ENCODE measurements around the gene PLK1. TPM values are rescaled to one million over a fixed set of nuclear protein-coding genes. Genes with fewer than 3 reads are reported as not detected.

Gene PLK1
- total and polyA plus RNA-seq, 3 donors from 2014 or later, result 26.3 to 94.7 (median 44.5) TPM

DNA sequence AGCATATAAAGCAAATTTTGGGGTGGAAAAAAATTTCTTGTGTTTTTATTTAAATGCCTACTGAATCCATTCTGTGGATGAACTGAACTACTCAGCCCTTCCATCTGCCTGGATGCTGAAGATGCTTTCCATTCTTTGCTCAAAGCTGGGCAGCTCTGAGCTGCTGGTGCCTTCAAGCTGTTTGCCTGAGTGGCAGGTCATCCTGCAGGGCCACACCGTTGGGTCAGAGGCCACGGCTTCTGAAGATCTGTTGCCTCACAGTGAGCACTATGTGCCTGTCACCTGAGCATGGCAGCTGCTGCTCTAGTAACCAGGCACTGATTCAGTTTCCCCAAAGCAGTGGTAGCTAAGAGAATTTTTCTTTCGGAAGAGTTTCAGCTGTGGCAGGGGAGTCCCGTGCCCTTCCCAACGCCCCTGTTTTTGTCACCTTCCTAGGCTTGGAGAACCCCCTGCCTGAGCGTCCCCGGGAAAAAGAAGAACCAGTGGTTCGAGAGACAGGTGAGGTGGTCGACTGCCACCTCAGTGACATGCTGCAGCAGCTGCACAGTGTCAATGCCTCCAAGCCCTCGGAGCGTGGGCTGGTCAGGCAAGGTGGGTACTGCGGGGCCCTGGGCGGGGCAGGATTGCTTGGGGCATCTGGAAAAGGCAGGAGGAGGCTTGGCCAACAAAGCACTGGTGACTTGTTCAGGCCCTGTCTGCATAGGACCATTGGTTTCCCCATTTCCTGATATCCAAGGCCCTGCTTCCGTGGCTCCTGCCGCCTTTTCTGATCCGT is 8.5 kb downstream of the PLK1 start:
- Histone ChIP-seq H3K9me3 (no peaks in the 10 kb centered on the region), H3K27ac (no peak overlapping the region), H3K4me1 (no peaks in the 10 kb centered on the region), H3K4me3 (no peak overlapping the region), H3K27me3 (no peaks in the 10 kb centered on the region), H3K36me3 (ENCODE audit: low read depth, missing control alignments) (no peaks in the 10 kb centered on the region)
- intact Hi-C loops (cut with DNase I; ENCODE audit: low total_unique reads), result no loop called here
- no peak for DNase-seq
- TF ChIP-seq POLR2A (IDR thresholded peaks at IDR 0.05), result no peak
- TF ChIP-seq, protein P1, sequence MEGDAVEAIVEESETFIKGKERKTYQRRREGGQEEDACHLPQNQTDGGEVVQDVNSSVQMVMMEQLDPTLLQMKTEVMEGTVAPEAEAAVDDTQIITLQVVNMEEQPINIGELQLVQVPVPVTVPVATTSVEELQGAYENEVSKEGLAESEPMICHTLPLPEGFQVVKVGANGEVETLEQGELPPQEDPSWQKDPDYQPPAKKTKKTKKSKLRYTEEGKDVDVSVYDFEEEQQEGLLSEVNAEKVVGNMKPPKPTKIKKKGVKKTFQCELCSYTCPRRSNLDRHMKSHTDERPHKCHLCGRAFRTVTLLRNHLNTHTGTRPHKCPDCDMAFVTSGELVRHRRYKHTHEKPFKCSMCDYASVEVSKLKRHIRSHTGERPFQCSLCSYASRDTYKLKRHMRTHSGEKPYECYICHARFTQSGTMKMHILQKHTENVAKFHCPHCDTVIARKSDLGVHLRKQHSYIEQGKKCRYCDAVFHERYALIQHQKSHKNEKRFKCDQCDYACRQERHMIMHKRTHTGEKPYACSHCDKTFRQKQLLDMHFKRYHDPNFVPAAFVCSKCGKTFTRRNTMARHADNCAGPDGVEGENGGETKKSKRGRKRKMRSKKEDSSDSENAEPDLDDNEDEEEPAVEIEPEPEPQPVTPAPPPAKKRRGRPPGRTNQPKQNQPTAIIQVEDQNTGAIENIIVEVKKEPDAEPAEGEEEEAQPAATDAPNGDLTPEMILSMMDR (IDR thresholded peaks at IDR 0.05), result no peak
- WGBS, 2 donors, result 93 to 96% methylated on average over 15 to 16 of the region's 16 CpGs

DNA sequence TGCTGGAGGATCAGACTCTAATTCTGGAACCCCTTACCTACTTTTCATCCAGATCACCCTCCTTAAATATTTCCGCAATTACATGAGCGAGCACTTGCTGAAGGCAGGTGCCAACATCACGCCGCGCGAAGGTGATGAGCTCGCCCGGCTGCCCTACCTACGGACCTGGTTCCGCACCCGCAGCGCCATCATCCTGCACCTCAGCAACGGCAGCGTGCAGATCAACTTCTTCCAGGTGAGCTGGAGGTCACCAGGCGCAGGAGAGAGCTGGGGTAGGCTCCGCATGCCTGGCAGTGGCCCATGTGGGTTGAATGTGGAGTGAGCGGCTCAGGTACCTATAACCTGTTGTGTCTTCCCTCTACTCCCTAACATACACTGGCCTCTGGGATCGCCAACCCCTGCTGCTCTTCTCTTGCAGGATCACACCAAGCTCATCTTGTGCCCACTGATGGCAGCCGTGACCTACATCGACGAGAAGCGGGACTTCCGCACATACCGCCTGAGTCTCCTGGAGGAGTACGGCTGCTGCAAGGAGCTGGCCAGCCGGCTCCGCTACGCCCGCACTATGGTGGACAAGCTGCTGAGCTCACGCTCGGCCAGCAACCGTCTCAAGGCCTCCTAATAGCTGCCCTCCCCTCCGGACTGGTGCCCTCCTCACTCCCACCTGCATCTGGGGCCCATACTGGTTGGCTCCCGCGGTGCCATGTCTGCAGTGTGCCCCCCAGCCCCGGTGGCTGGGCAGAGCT is 10.9 kb downstream of the PLK1 start:
- H3K36me3 ChIP-seq (ENCODE audit: low read depth, missing control alignments), result no peaks in the 10 kb centered on the region
- no peak for TF ChIP-seq POLR2A (IDR thresholded peaks at IDR 0.05)
- TF ChIP-seq, protein P1 (IDR thresholded peaks at IDR 0.05), result no peak
- 91 to 96% methylated on average over 33 to 36 of the region's 36 CpGs for WGBS, 2 donors
- no peak for DNase-seq
- no peak overlapping the region for H3K4me3 ChIP-seq
- no peaks in the 10 kb centered on the region for H3K4me1 ChIP-seq
- no peak overlapping the region for H3K27ac ChIP-seq
- no peaks in the 10 kb centered on the region for H3K27me3 ChIP-seq
- intact Hi-C loops (cut with DNase I; ENCODE audit: low total_unique reads), result no loop called here
- H3K9me3 ChIP-seq, result no peaks in the 10 kb centered on the region

DNA sequence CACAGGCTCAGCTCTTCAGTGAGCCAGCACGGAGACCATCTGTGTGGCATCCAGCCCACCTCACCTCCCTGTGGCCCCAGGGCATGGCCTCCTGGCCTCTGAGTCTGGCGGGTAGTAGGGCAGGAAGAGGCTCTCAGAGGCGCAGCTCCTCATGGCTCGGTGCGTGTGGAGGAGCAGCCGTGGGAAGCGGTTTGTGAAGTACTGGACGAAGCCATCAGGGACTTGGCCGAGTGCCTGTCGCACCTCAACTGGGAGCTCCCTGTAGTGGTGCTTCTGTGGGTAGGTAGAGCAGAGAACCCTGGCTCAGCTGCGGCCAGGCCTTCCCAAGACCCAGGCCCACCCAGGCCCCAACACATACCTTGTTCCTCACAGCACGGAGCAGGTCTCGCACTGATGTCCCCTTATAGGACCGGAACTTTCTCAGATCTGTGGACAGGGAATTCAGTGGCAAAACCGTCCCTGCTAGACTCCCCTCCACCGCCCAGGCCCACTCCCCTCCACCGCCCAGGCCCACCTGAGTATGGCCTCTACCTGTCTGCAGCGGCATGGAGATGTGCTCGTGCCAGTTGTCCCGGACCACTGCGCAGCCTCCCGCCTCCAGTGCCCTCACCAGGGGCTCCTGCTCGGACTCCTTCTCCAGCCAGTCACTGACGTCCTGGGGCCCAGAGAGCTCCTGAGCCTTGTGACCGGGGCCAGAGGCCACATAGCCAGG is 12.2 kb downstream of the PLK1 start:
- no peak overlapping the region for H3K27ac ChIP-seq
- intact Hi-C loops (cut with DNase I; ENCODE audit: low total_unique reads), result no loop called here
- no peaks in the 10 kb centered on the region for H3K4me1 ChIP-seq
- H3K27me3 ChIP-seq, result no peaks in the 10 kb centered on the region
- H3K4me3 ChIP-seq, result no peak overlapping the region
- TF ChIP-seq, protein P1 (IDR thresholded peaks at IDR 0.05), result no peak
- no peak for TF ChIP-seq POLR2A (IDR thresholded peaks at IDR 0.05)
- H3K9me3 ChIP-seq, result no peaks in the 10 kb centered on the region
- 91 to 95% methylated on average over 9 to 25 of the region's 25 CpGs for WGBS, 2 donors
- no peaks in the 10 kb centered on the region for H3K36me3 ChIP-seq (ENCODE audit: low read depth, missing control alignments)
- DNase-seq, result no peak

DNA sequence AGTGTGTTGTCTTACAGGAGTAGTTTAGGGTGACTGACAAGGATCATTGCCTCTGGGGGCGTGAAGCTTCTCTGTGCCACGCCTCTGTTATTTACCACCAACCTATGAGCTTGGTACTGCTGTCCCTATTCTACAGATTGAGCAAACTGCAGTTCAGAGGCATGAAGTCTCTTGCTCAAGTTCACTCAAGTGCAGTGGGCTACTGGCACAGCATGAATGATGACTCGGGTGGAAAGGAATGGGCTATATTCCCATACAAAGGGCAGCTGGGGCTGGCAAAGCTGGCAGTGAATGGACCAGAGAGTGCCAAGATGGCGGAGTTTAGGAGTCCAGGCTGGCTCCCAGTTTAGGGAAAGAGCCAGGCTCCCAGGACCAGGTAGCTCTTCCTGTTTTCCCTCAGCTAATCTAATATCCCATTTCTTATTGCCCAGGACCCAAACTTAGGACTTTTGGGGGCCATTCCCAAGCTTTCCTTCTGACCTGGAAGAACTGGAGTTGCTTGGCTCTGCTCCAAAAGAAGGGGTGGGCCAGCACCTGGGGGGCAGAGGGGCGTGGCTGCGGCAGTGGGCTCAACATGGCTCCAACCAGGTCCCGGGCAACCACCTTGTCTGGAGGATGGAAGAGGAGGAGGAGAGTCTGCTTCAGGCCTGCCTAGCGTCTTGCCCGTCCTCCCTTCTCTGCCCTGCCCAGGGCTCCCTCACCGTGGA is 12.9 kb downstream of the PLK1 start:
- H3K9me3 ChIP-seq, result no peaks in the 10 kb centered on the region
- no peak overlapping the region for H3K4me3 ChIP-seq
- no peaks in the 10 kb centered on the region for H3K4me1 ChIP-seq
- intact Hi-C loops (cut with DNase I; ENCODE audit: low total_unique reads), result no loop called here
- H3K27ac ChIP-seq, result no peak overlapping the region
- no peaks in the 10 kb centered on the region for H3K36me3 ChIP-seq (ENCODE audit: low read depth, missing control alignments)
- no peaks in the 10 kb centered on the region for H3K27me3 ChIP-seq
- TF ChIP-seq, protein P1 (IDR thresholded peaks at IDR 0.05), result no peak
- no peak for DNase-seq
- WGBS, 2 donors, result 87 to 95% methylated on average over 10 of the region's 10 CpGs

All from testis (tissue), 3 donors.